GM18873 (cell line): ENCODE measurements around the gene SPACDR.

ENCODE experiments used
- ATAC-seq: cut with Tn5 transposase; IDR thresholded peaks from one replicate; pipeline ENCODE4 v1.9.1; 2021; ENCODE audit warnings: mild to moderate bottlenecking, moderate library complexity, moderate number of reproducible peaks; ENCODE audit not compliant: unreplicated experiment, low FRiP score

Gene SPACDR

GRCh38 chr7:100419660-100420226 is 44.3 kb downstream of the SPACDR start:
- no peak for ATAC-seq

DNA sequence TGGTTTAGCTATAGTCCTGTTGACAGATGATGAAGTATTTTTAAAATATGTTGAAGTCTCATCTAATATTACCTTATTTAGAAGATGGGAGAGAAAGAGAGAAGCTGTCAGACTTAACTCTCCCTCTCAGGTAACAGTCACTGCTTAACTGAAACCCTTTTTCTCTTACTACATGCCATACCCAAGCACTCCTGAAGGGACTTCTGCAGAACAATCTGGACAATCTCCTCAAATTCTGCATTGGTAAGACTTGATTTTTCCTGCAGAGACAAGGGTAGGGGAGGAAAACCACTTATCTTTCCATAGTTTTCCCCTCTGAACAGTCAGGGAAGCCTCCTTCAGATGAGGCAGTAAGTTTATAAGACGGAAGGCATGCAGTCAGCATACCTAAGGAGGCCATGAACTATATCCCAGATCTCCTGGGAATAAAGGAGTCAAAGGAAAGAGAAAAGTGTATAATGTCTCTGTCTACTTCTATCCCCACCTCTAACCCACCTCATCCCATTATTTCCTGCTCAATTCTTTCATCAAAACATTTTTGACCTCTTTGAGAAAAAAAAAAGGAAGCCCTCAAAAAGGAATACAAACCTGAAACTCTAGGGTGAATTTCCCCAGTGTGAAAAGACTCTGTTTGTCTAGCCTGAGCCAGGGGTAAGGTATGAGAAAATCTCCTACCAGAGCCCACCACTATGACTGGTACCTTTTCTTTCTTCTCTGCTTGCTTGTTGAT is 45.0 kb downstream of the SPACDR start:
- no peak for ATAC-seq

DNA sequence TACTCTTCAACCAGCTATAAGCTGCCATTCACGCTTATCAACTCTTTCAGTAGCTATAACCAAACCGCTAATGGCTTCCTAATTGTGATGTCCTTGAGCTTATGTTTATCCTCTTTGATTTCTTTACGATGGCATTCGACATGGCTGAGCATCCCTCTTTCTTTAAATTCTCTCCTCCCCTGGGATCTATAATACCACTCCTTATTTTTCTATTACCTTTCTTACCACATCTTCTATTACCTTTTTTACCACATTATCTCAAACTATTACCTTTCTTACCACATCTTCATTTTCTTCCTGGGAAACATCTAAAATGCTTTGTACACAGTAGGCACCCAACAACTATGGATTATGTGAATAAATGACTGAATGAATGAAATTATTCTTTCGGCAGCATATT is 48.6 kb downstream of the SPACDR start:
- no peak for ATAC-seq

GRCh38 chr7:100413889-100414288 is 50.2 kb downstream of the SPACDR start:
- ATAC-seq: no peak

- ATAC-seq: no peak
Measured at GRCh38 chr7:100413346-100413745, 50.7 kb downstream of the SPACDR start.

GRCh38 chr7:100411101-100411500 is 53.0 kb downstream of the SPACDR start:
- no peak for ATAC-seq

- ATAC-seq: no peak
Measured at GRCh38 chr7:100407285-100408180, 56.5 kb downstream of the SPACDR start.

- ATAC-seq: no peak
Measured at GRCh38 chr7:100406767-100407166, 57.3 kb downstream of the SPACDR start.
